Esophagus squamous epithelium (tissue), 5 donors: ENCODE results near the gene KCNMA1. TPM values are rescaled to one million over a fixed set of nuclear protein-coding genes. Genes with fewer than 3 reads are reported as not detected.

Experiments
- DNase-seq: peaks from one replicate; lab custom pipeline; 2025; lab: John Stamatoyannopoulos, UW
- H3K27ac ChIP-seq, 4 donors: fragments of 200-600 bp; sonication (generic); one replicate each; pipeline ENCODE4 v1.5.1; 2016 to 2019; ENCODE audit warnings: mild to moderate bottlenecking in 1 of 4
- H3K27me3 ChIP-seq, 4 donors: fragments of 200-600 bp; sonication (generic); 1 replicate in 3 of 4; 2 replicates in 1 of 4; pipeline versions ENCODE4 v1.5.1 to v1.6.0; 2017 to 2021; ENCODE audit warnings: antibody characterized with exemption in 1 of 4
- H3K36me3 ChIP-seq, 3 donors: fragments of 200-600 bp; sonication (generic); one replicate each; pipeline ENCODE4 v1.5.1; 2016 to 2019
- H3K4me1 ChIP-seq, 3 donors: fragments of 200-600 bp; sonication (generic); one replicate each; pipeline ENCODE4 v1.5.1; 2017 to 2019
- H3K4me3 ChIP-seq, 4 donors: fragments of 200-600 bp; sonication (generic); 1 replicate in 3 of 4; 2 replicates in 1 of 4; pipeline ENCODE4 v1.5.1; 2016 to 2019; ENCODE audit warnings: mild to moderate bottlenecking in 2 of 4, moderate library complexity in 1 of 4
- H3K9me3 ChIP-seq, 3 donors: fragments of 200-600 bp; sonication (generic); one replicate each; pipeline ENCODE4 v1.5.1; 2016 to 2019
- POLR2A ChIP-seq, 4 donors: fragments of 450-650 bp; IDR thresholded peaks; one replicate each; pipeline ENCODE4 v1.6.1; 2017; ENCODE audit warnings: antibody characterized with exemption in 4 of 4, mild to moderate bottlenecking in 4 of 4, moderate library complexity in 3 of 4
- WGBS, 2 donors: methylation state at CpG; one replicate each; pipeline ENCODE4 v1.1.5; 2018; 5-methylcytosine and 5-hydroxymethylcytosine counted together
- intact Hi-C: fragments of 100-400 bp; cut with DNase I; formaldehyde crosslinking; loops from one replicate; pipeline ENCODE4 v1.15.0; 2022
- total RNA-seq, 4 donors: library from RNA; depleted of rRNA; stranded (reverse); fragments of >200 nt; gene quantifications; one replicate each; pipeline ENCODE4 v1.1.0, GENCODE V29; 2016
- TF ChIP-seq, protein P1 (sequence below), 6 experiments: fragments of 450-650 bp in 4 of 6; fragments of 200-600 bp in 2 of 6; sonication (generic) in 2 of 6; IDR thresholded peaks; one replicate each; pipeline ENCODE4 v1.5.1; 2016 to 2019; ENCODE audit warnings: antibody characterized with exemption in 6 of 6, mild to moderate bottlenecking in 4 of 6, moderate library complexity in 4 of 6
- donor health status: DM: yes; HTN: yes; CAD: no.

KCNMA1 gene
- total RNA-seq, 4 donors from 2014 or later: 7.5 to 74.2 (median 18.0) TPM

GRCh38 chr10:77514870-77515269 lies 122.7 kb downstream of the KCNMA1 start:
- Histone ChIP-seq H3K36me3 (no peaks in the 10 kb centered on the region), H3K4me1 (peaks cover 13 to 44% (median 25%) of the 10 kb centered on the region in 3 donors), H3K27me3 (no peaks in the 10 kb centered on the region), H3K4me3 (no peak overlapping the region), H3K9me3 (no peaks in the 10 kb centered on the region), H3K27ac (peak overlapping the region in 1 of 4 donors; percentile 50)
- DNase-seq: no peak
- intact Hi-C loops: no loop called here
- WGBS, 2 donors: 87 to 89% methylated on average over 4 of the region's 4 CpGs
- no peak for TF ChIP-seq POLR2A (IDR thresholded peaks at IDR 0.05)
- TF ChIP-seq, protein P1, sequence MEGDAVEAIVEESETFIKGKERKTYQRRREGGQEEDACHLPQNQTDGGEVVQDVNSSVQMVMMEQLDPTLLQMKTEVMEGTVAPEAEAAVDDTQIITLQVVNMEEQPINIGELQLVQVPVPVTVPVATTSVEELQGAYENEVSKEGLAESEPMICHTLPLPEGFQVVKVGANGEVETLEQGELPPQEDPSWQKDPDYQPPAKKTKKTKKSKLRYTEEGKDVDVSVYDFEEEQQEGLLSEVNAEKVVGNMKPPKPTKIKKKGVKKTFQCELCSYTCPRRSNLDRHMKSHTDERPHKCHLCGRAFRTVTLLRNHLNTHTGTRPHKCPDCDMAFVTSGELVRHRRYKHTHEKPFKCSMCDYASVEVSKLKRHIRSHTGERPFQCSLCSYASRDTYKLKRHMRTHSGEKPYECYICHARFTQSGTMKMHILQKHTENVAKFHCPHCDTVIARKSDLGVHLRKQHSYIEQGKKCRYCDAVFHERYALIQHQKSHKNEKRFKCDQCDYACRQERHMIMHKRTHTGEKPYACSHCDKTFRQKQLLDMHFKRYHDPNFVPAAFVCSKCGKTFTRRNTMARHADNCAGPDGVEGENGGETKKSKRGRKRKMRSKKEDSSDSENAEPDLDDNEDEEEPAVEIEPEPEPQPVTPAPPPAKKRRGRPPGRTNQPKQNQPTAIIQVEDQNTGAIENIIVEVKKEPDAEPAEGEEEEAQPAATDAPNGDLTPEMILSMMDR (IDR thresholded peaks at IDR 0.05): no peak

GRCh38 chr10:77513781-77514331 lies 123.8 kb downstream of the KCNMA1 start:
- Histone ChIP-seq H3K36me3 (no peaks in the 10 kb centered on the region), H3K4me1 (peaks cover 13 to 44% (median 25%) of the 10 kb centered on the region in 3 donors), H3K27ac (peak overlapping the region in 3 of 4 donors; percentile 50 to 70 (median 53)), H3K27me3 (no peaks in the 10 kb centered on the region), H3K9me3 (no peaks in the 10 kb centered on the region), H3K4me3 (no peak overlapping the region)
- 38 to 50% methylated on average over 4 to 5 of the region's 15 CpGs for WGBS, 2 donors
- no peak for TF ChIP-seq POLR2A (IDR thresholded peaks at IDR 0.05)
- TF ChIP-seq, protein P1 (IDR thresholded peaks at IDR 0.05): no peak
- intact Hi-C loops: no loop called here
- DNase-seq: no peak

DNA sequence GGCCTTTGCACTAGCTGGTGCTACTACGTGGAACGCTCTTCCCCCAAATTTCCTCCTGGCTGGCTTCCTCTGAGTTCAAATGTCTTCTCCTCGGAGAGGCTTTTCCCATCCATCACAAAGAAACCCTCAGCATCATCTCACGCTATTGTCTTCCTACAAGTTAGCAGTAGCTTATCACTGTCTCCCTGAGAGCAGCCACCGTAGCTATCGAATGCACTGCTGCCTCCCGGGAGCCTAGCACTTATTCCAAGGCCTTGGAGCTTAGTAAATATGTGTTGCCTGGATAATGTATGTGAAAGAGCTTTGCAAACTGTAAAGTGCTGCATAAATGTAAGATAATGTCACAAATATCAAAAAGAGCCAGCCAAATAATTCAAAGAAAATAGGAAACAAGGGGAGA lies 124.4 kb downstream of the KCNMA1 start:
- peak overlapping the region in 2 of 4 donors; percentile 50 to 61 for H3K27ac ChIP-seq

GRCh38 chr10:77512219-77512578 lies 125.4 kb downstream of the KCNMA1 start:
- Histone ChIP-seq H3K4me3 (no peak overlapping the region), H3K27me3 (no peaks in the 10 kb centered on the region), H3K9me3 (no peaks in the 10 kb centered on the region), H3K4me1 (peaks cover 13 to 50% (median 25%) of the 10 kb centered on the region in 3 donors), H3K36me3 (no peaks in the 10 kb centered on the region), H3K27ac (peak overlapping the region in 1 of 4 donors; percentile 19)
- no peak for DNase-seq
- TF ChIP-seq, protein P1 (IDR thresholded peaks at IDR 0.05): no peak
- no peak for TF ChIP-seq POLR2A (IDR thresholded peaks at IDR 0.05)
- 89 to 100% methylated on average over 1 of the region's 1 CpG for whole genome bisulfite sequencing, 2 donors
- intact Hi-C loops: no loop called here

More for the DNA sequence above, 124.4 kb downstream of the KCNMA1 start:
- no peak for DNase-seq
- WGBS, 2 donors: 66 to 85% methylated on average over 6 to 7 of the region's 7 CpGs
- no peaks in the 10 kb centered on the region for H3K9me3 ChIP-seq
- TF ChIP-seq POLR2A (IDR thresholded peaks at IDR 0.05): no peak
- TF ChIP-seq, protein P1 (IDR thresholded peaks at IDR 0.05): no peak
- H3K36me3 ChIP-seq: no peaks in the 10 kb centered on the region
- intact Hi-C loops: no loop called here
- H3K27me3 ChIP-seq: no peaks in the 10 kb centered on the region
- peaks cover 13 to 44% (median 25%) of the 10 kb centered on the region in 3 donors for H3K4me1 ChIP-seq
- H3K4me3 ChIP-seq: no peak overlapping the region

GRCh38 chr10:77511498-77512218 lies 126.0 kb downstream of the KCNMA1 start:
- intact Hi-C loops: no loop called here
- no peak for TF ChIP-seq POLR2A (IDR thresholded peaks at IDR 0.05)
- TF ChIP-seq, protein P1 (IDR thresholded peaks at IDR 0.05): no peak
- no peaks in the 10 kb centered on the region for H3K9me3 ChIP-seq

More at GRCh38 chr10:77511498-77512218, 126.0 kb downstream of the KCNMA1 start:
- H3K4me3 ChIP-seq: no peak overlapping the region
- peak overlapping the region in 1 of 4 donors; percentile 19 for H3K27ac ChIP-seq
- WGBS, 2 donors: 46 to 52% methylated on average over 6 of the region's 6 CpGs
- no peak for DNase-seq
- H3K4me1 ChIP-seq: peaks cover 13 to 55% (median 25%) of the 10 kb centered on the region in 3 donors
- H3K27me3 ChIP-seq: no peaks in the 10 kb centered on the region
- no peaks in the 10 kb centered on the region for H3K36me3 ChIP-seq
